ENCODE measurements around the gene SHPK.
A peak's percentile ranks its signal among the peaks of the same experiment; 100 is the strongest.

The SHPK gene

GRCh38 chr17:3636154-3636907 is at the start of gene SHPK, which contains the start of gene CTNS:
SHPK (minus strand) TSS chr17:3636250; CDS start chr17:3636219, 31 bp downstream.
CTNS (plus strand) TSS chr17:3636760; CDS start chr17:3640207, 3,447 bp downstream.
- peak; percentile 99 for DNase-seq

GRCh38 chr17:3685174-3685573 is 49.1 kb upstream of the SHPK start:
- no peak for DNase-seq

GRCh38 chr17:3683054-3683511 is 47.0 kb upstream of the SHPK start:
- peak; percentile 71 for DNase-seq

- no peak for DNase-seq
Measured at GRCh38 chr17:3682033-3682432, 46.0 kb upstream of the SHPK start.

GRCh38 chr17:3681565-3681964 is 45.5 kb upstream of the SHPK start:
- DNase-seq, result no peak

- no peak for DNase-seq
Measured at GRCh38 chr17:3681057-3681456, 45.0 kb upstream of the SHPK start.

- no peak for DNase-seq
Measured at GRCh38 chr17:3679531-3680126, 43.6 kb upstream of the SHPK start.

GRCh38 chr17:3678821-3679530 is 42.9 kb upstream of the SHPK start:
- DNase-seq, result no peak

- no peak for DNase-seq
Measured at GRCh38 chr17:3678095-3678820, 42.2 kb upstream of the SHPK start.

- no peak for DNase-seq
Measured at GRCh38 chr17:3675886-3676285, 39.8 kb upstream of the SHPK start.

- DNase-seq, result no peak
Measured at GRCh38 chr17:3672571-3672970, 36.5 kb upstream of the SHPK start.

GRCh38 chr17:3669548-3669947 is 33.5 kb upstream of the SHPK start:
- DNase-seq, result no peak

- DNase-seq, result no peak
Measured at GRCh38 chr17:3669085-3669347, 33.0 kb upstream of the SHPK start.

- DNase-seq, result peak; percentile 99
Measured at GRCh38 chr17:3668279-3669084, 32.4 kb upstream of the SHPK start, which contains the start of the genes EMC6 and TAX1BP3. EMC6 (plus strand) TSS chr17:3668812; CDS start chr17:3669147, 335 bp downstream. TAX1BP3 (minus strand) TSS chr17:3668578; CDS start chr17:3668526, 52 bp downstream.

GRCh38 chr17:3667366-3668278 is 31.6 kb upstream of the SHPK start:
- peak; percentile 19 for DNase-seq

GRCh38 chr17:3666516-3666915 is 30.5 kb upstream of the SHPK start:
- no peak for DNase-seq

GRCh38 chr17:3665834-3666233 is 29.8 kb upstream of the SHPK start:
- DNase-seq, result no peak

GRCh38 chr17:3663102-3664011 is 27.3 kb upstream of the SHPK start:
- no peak for DNase-seq

GRCh38 chr17:3660311-3660891 is 24.4 kb upstream of the SHPK start:
- no peak for DNase-seq
